Occipital lobe (tissue), 2 donors: ENCODE results near the gene CFAP92. TPM values are rescaled to one million over a fixed set of nuclear protein-coding genes. Genes with fewer than 3 reads are reported as not detected.

ENCODE experiments used
- DNase-seq: peaks from one replicate; lab custom pipeline; 2025; lab: John Stamatoyannopoulos, UW
- total RNA-seq: library from RNA; depleted of rRNA; stranded (reverse); fragments of >200 nt; gene quantifications from one replicate; pipeline ENCODE4 v1.2.3, GENCODE V29; 2014

The CFAP92 gene
- total RNA-seq, 1 donor from 2014 or later = 2.2 TPM

DNA sequence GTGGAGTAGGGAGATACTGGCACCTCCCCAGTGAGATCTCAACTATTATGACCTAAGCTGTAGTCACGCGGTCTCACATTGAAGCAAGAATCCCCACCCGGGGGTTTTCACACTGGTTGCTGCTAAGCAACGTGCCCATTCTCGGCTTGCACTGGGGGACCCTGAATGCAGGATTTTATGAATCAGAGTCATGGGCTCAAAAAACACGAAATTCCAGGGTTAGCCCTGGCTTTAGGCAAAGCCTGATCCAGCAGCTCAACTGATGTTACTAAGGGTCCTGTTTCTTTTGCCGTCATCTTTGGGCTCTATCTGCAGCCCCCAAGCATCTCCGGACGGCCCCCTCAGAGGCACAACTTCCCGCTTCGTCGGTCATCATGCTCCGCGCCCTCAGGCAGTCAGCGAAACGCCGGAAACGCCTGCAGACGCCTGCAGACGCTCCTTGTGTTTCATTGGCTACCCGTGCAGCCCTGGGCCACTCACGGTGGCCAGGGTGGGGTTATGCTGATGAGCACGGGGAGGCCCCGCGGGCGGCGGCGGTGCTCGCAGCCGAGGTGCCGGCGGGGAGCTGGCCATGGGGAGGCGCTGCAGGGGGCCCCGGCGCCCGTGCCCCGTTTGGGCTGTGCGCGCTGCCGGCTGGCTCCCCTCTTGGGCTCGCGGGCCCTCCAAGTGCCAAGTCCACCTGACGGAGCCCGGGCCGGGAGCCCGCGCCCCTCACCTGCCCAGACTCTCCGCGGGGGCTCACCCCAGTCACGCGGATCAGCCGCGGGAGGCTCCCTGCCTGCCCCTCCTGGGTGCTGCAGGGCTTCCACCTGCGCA lies 33.1 kb upstream of the CFAP92 start:
- DNase-seq = peak; percentile 74

DNA sequence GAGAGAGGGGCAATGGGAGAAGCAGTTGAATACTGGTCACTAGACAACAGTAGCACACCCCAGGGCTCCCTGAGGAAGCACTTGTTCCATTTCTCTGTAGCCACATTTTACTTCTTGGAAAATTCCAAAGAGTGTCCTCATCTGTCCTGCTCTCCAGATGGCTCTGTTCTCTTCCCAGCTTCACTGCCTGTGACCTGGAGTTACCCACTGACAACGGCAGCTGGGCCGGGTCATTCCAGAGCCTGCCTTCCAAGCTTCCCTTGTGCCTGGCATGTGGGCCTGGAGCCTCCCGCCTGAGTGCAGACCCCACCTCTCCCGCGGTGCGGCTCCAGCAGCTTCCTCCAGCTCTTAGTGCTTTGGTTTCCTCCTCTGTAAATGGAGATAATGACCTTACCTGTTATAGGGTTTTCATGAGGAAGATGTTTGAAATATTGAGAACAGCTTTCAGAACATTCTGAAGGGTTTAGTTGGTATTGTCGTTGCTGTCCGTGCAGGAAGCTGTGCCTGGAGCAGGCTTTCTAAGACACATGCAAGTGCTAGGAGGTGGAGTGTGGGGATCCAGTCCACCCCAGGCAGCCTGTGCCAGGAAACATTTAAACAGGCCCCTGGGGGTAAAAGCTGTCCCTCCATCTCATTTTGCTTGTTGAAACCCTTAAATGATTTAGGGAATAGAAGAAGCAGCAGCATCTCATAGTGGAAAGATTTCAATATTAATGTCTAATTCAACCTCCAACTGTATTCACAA lies 32.0 kb upstream of the CFAP92 start:
- DNase-seq = no peak

DNA sequence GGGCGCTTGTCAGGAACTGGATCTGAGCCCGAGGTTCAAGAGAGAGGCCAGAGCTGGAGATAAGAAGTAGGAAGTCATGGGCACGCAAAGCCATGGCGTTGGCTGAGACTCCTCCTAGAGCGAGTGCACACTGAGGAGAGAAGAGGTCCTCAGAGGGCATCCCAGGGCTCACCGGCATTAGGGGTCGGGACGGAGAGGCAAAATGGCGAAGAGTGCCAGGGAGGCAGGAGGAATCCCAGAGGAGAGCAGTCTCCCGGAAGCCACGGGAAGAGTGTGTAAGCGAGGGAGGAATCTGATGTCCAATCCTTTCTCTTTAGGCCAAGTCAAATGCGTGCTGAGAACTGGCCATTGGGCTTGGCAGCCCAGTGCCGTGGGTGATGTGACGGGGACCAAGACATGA lies 31.2 kb upstream of the CFAP92 start:
- DNase-seq = no peak

DNA sequence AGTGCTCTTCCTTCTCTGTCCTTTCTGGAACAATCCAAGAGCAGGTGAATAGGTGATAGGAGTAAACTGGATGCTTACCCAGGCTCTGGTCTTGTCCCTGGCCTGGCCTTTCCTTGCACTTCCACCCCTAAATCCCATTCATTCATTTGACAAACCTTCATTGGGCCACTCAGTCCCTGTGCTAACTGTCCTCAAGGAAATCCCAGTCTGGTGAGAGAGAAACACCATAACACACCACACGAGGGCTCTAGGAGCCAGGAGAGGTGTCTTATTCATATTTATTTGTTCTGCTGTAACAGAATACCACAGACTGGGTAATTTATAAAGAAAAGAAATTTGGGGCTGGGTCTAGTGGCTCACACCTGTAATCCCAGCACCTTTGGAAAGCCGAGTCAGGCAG lies 30.0 kb upstream of the CFAP92 start:
- no peak for DNase-seq

DNA sequence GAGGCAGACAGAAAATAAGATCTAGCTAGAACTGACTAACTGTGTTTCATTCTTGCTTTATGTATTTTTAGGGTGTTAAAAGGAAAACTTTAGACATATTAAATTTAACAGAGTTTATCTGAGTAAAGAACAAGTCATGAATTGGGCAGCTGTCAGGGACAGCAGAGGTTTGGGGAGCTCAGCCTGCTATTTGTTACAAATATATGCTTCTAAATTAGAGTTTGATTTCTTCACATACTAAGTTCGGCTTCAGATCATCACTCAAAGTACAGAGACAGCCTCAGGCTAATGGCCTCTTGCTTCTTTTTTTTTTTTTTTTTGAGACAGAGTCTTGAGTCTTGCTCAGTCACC lies 29.1 kb upstream of the CFAP92 start:
- DNase-seq = no peak

DNA sequence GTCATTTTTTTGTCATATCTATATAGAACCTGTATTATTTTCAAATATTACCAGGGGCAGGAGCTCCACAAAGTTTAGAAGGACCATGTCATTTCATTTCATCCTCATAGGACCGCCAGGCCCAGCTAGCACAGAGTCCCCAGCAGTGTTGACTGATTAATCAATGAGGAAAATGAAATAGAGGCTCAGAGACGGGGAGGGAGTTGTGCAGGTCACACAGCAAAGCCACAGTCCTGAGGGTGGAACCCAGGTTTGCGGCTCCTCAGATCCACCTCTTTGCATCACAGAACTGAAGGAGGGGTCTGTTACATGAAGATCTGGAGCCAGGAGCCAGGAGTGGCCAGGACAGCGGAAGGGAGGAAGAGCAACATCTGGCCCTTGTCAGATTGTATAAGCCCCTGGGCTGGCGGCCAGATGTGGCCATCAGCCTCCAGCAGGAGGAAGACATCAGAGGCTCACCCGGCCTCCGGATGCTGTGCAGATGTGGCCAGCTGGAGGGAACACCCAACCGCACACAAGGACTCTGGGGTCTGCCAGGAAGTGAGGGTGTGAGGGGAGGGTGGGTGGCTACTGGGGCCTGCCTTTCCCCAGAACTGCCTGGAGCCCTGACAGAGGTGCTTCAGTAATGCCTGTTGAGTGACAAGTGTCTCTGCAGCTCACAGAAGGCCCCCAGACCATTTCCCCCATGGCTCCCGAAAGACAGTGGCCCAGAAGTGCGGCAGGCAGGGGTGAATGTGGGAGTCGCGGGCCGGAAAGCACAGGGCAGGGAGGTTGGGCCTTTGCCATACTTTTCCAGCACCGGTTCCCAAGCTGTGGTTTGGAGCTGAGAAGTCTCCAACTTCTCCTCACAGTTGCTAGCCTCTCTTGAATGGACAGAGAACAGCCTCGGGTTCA lies 28.5 kb upstream of the CFAP92 start:
- no peak for DNase-seq

DNA sequence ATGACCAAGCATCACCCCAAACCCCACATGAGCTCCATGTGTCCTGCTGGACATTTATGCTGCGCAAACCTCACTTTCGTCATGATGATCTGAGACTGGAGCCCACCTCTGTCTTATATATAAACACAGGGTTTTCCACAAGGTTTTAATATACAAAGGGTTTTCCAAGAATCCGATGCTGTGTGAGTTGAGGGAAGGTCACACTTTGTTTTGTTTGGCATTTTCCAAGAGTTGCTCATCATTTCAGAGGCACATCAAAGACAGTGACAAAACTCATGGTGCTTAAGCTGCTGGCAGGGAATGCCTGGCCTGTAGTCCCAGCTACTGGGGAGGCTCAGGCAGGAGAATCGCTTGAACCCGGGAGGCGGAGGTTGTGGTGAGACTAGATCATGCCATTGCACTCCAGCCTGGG lies 27.3 kb upstream of the CFAP92 start:
- no peak for DNase-seq

DNA sequence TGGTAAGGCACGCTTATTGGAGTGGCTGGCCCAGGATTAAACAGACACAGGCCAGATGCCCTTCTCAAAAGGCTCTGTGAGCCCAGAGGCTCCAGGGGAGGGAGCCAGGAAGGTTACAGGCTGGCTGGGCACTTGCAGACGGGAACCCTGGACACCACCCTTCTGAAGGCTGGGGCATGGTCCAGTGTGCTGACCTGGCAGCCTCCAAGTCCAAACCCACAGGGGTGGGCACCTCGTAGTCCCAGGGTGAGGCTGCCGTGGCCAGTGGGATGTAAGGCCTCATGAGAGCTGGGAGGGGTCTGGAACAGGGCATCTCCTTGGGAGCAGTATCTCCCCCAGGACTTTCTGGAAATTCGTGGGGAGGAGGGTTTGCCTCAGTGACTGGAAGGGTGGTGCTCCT lies 26.8 kb upstream of the CFAP92 start:
- DNase-seq = no peak

DNA sequence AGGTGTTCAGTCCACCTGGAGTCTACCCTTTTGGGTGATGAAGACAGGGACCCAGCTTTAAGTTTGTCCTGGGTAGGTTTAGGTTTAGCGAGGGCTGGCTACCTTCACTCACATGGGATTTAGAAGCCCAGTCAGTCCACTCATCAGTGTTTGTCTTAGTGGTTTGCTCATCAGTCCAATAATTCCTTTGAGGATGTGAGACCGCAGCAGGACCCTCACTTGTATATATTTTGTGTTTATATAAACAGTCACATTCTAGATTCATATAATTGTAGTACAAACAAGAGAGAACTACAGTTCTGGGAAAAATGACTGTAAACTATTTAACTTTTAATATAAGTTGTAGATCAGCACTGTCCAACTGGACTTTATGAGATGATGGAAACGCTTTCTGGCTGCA lies 25.4 kb upstream of the CFAP92 start:
- DNase-seq = no peak

DNA sequence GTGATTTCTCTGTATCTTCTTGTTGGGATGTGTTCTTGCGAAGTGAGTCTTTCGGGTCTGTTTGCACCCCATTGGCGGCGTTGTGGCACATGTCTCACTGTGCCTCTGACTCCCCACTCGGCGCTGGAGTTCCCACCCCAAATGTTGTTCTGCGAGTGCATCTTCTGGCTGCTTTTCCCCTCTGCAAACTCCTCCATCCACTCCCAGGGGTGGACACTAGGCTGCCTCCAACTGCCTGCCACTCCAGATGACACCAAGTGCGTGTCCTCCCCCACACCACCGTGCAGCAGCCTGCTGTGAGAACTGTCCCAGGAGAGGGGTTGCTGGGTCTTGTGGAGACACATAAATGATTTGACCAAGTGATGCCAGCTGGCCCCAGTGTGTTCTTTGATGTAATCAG lies 24.9 kb upstream of the CFAP92 start:
- DNase-seq = no peak

DNA sequence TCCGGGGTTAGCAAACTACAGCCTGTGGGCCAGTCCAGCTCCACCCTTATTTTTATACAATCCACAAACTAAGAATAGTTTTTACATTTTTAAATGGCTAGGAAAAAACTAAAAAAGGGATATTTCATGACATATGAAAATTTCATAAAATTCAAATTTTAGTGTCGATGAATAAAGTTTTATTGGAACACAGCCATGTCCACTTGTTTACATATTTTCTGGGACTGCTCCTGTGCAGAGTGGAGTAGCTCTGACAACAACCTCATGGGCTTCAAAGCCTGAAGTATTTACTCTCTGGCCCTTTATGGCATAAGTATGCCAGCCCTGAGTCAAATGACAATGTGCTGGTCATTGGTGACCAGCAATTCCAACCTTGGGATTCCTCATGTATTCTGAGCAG lies 24.4 kb upstream of the CFAP92 start:
- DNase-seq = no peak

DNA sequence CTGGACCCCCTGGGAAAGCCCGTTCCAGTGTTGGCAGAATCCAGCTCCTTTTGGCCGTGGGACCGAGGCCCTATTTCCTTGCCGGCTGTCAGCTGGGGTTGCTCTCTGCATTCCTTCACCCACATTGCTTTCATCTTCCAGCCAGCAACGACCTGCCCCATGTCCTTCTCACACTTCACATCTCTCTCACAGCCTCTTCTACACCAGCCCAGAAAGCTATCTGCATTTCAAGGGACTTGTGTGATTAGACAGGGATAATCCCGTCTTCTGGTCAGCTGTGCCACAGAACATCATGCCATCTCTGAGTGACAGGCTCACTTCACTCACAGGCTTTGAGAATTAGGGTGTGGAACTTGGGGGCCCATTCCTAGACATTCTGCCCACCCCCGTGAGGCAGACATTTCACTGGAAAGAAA lies 23.6 kb upstream of the CFAP92 start:
- DNase-seq = no peak

DNA sequence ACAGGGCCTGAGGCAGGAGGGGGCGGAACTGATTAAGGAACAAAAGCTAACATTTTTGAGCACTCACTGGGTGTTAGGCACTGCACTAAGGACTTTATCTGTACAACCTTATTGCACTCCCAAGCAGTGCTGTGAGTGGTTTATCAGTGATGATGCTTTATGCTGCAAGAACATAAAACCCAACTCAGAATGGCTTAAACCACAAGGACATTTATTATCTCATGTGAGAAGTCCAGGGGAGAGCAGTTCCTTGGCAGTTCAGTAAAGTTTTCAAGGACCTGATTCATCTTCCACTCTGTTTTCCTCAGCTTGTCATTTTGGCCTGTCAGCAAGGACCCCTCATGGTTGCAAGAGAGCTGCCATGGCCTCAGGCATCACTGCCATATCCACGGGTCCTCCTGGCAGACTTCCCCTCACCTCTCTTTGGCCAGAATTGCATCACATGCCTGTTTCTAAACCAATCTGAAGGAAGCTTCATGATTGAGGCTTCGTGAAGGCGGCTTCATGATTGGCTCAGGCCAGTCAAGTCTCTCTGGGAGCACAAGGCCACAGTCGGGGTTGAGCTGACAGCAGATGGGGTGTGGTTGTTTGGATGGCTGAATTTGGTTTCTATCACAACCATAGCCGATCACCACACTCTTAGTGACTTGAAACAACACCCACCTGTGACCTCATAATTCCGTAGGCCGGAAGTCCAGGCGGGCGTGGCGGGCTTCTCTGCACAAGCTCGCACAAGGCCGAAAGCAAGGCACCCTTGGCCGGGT lies 23.0 kb upstream of the CFAP92 start:
- no peak for DNase-seq

DNA sequence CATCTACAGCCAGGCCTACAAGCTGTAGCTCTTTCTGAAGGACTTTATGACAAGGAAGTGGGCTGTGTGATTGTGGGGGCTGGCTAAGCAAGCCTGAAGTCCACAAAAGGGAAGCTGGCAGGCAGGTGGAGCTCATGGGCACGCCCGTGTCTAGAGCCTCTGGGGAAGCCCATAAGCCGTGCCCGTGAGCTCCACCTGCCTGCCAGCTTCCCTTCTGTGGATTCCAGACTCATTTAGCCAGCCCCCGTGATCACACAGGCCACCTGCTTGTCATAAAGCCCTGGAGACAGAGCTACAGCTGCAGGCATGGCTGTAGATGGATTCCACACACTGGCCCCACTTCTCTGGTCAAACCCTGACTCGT lies 22.5 kb upstream of the CFAP92 start:
- DNase-seq = no peak

DNA sequence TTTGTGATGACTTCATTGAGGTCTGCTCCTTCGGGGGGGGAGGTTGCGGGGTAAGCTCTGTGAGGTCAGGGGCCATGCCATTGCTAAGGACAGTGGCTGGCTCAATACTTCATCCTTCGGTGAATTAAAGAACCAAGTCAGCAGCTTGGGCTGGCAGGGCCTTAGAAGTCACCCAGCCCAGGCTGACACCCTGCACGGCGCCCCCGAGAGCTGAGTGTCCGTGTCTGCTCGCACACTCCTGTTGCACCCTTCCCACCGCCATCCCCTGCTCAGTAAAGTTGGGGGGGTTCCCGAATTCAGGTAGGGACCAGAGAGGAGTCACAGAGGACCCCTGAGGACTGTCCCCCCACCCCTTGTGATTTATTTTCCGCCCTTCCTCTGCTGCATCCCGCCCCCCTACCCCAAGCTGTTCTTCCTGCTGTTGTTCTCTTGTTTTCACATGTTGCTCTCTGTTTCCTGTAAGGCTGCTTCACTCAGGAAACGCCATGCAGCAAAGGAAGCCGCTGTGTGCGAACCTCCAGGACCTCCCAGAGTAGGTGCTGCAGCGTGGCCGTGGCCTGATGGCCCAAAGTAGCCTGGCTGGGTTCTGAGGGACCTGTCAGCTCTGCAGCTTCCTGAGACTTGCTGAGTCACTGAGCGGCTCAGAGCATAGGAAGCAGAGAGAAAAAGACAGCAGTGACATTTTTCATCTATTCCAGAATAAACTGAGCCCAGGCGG lies 21.7 kb upstream of the CFAP92 start:
- DNase-seq = no peak

DNA sequence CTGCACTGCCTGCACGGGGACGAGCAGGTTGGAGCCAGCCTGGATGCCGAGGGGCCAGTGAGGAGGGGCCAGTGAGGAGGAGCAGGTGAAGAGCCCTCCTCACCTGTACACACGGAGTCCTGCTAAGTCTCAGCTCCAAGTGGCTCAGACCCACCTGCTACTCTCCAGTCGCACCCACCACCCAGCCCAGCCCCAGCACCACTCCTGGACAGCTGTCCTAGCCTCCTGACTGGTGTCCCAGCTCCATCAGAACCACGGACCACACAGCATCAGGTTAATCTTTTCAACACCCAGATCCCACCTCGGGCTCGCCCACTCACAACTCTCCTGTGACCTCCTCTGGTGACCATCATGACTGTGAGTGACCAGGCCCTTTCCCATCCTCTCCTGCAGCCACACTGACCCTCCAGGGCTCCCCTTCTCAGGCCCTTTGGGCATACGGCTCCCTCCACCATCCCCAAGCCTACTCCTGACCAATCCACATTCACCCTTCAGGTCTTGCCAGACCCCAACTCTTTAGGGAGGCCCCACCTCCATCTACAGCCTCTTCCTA lies 21.0 kb upstream of the CFAP92 start:
- DNase-seq = no peak

DNA sequence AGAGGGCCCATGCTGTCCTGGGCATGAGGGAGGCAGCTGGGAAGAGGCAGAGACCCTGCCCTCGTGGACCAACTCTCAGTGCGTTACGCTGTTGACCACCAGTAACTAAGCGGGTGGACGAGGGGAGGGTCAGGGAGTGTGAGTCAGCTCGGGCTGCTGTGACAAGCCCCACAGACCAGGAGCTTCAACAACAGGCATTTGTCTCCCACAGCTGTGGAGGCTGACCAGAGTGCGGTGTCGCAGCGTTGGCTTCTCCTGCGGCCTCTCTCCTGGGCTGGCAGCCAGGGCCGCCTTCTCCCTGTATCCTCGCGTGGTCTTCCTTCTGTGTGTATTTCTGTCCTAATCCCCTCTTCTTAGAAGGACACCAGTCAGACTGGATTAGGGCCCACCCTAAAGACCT lies 20.3 kb upstream of the CFAP92 start:
- peak; percentile 29 for DNase-seq

DNA sequence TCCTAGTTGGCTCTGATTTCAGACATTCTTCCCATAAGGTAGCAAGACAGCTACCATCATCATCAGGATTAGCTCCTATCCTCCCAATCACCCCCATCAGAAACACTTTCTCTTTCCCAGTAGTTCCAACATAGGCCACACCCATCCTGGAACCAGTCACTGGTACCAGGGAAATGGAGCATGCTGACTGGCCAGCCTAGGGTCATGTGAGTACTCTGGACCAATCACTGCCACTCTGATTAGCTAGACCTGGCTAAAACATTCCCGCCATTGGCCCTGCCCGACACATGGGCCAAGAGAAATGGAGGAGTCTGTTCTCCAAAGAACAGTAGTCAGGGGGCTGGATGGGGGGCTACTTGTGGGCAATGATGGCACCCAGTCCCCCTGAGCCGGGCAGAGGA lies 19.6 kb upstream of the CFAP92 start:
- no peak for DNase-seq

DNA sequence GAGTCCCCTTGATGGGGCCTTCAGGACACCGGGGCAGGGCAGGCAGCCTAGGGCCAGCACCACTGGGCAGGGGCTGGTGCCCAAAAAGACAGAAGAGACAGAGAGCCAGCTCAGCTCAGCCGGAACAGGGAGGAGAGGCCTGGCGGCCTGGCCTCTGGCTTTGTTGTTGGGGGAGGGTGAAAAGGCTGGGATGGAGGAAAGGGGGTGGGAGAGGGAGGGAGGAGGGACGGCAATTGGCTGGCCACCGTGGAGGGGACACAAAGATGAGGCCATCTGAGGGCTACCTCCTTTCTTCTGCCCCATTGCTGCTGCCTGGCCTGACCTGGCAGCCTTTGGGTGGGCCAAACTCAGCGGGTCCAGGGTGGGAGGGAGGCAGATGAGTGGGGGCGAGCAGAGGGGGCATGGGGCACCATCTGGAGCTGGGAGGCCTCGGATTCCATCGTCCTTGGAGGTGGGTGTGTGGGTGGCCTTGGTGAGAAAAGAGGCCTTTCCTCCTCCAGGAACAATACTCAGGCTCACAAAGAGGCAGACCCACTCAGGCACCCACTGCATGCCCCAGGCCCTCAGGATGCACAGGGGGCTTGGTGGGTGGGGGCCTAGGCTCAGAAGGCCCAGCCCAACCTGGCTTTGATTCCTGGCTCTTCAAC lies 16.6 kb upstream of the CFAP92 start:
- no peak for DNase-seq

DNA sequence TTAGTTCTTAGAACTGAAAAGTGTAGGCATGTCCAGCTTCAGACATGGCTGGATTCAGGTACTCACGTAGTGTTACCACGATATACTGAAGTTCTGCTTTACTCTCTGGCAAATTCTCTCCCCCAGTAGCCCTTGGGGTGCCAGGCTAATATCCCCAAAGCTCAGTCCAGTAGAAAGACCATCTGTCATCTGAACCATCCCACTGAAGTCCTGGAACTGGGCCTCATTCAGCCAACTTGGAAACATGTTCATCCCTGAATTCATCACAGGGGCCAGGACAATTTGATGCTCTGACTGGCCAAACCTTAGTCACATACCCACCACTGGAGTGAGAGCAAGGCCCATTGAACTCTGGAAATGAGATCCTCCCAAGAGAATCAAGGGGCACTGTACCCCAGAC lies 15.4 kb upstream of the CFAP92 start:
- no peak for DNase-seq
